H1 (cell line): ENCODE measurements around the gene JUN. TPM values are rescaled to one million over a fixed set of nuclear protein-coding genes. Genes with fewer than 3 reads are reported as not detected.

ENCODE experiments used
- CTCF ChIA-PET: fragments of 300-600 bp; sonication (Branson Sonifier 250); formaldehyde crosslinking; loops from one replicate; lab custom pipeline; 2021; ENCODE audit not compliant: partially characterized antibody; lab: Charles Lee
- POLR2A ChIA-PET: fragments of 300-600 bp; sonication (Branson Sonifier 250); formaldehyde crosslinking; loops from one replicate; lab custom pipeline; 2021; ENCODE audit warnings: inconsistent platforms; ENCODE audit not compliant: partially characterized antibody; lab: Charles Lee
- DNase-seq, 2 experiments: peaks; one replicate each; pipeline versions ENCODE4 v3.0.0 to v3.0.0-alpha.2; 2010 to 2022; ENCODE audit warnings: low spot score in 2 of 2, low read depth in 1 of 2, mixed read lengths in 1 of 2
- FAIRE-seq: peaks from 2 replicates; lab custom pipeline; 2011; peaks lifted over from hg19 to GRCh38; lab: Jason Lieb, UNC
- H2AFZ ChIP-seq: 2 replicates; pipeline ENCODE4 v1.8.1; 2012; ENCODE audit warnings: low read length, inconsistent platforms
- H2AK5ac ChIP-seq: 2 replicates; pipeline ENCODE4 v1.6.1; 2013; ENCODE audit warnings: low read depth, low read length
- H2BK120ac ChIP-seq: replicated peaks from 2 replicates; pipeline ENCODE3; 2013; ENCODE audit warnings: low read depth, low read length, inconsistent platforms
- H2BK12ac ChIP-seq: 2 replicates; pipeline ENCODE4 v1.6.1; 2013; ENCODE audit warnings: low read depth, low read length
- H2BK15ac ChIP-seq: 2 replicates; pipeline ENCODE4 v1.6.1; 2013; ENCODE audit warnings: low read length
- H2BK20ac ChIP-seq: 2 replicates; pipeline ENCODE4 v1.6.1; 2013; ENCODE audit warnings: low read length
- H2BK5ac ChIP-seq: 2 replicates; pipeline ENCODE4 v1.6.1; 2013; ENCODE audit warnings: low read depth, low read length
- H3K14ac ChIP-seq: 2 replicates; pipeline ENCODE4 v1.6.1; 2013; ENCODE audit warnings: inconsistent platforms; ENCODE audit not compliant: insufficient read length
- H3K18ac ChIP-seq: 2 replicates; pipeline ENCODE4 v1.6.1; 2013; ENCODE audit warnings: low read length; ENCODE audit errors: extremely low read depth
- H3K23ac ChIP-seq: 2 replicates; pipeline ENCODE4 v1.6.1; 2013; ENCODE audit warnings: inconsistent platforms; ENCODE audit not compliant: insufficient read length
- H3K23me2 ChIP-seq: 2 replicates; pipeline ENCODE4 v1.6.1; 2013; ENCODE audit warnings: low read depth, low read length
- H3K27ac ChIP-seq: 2 replicates; pipeline ENCODE4 v1.6.1; 2011; ENCODE audit warnings: low read depth, low read length, inconsistent platforms
- H3K27me3 ChIP-seq, 4 experiments: replicated peaks in 1 of 4; 1 replicate in 1 of 4; 2 replicates in 3 of 4; pipeline versions ENCODE4 v1.6.1 to v1.8.1; 2011 to 2013; ENCODE audit warnings: low read length in 3 of 4, mild to moderate bottlenecking in 3 of 4, inconsistent platforms in 2 of 4, mixed read lengths in 2 of 4, moderate library complexity in 1 of 4; ENCODE audit not compliant: control insufficient read depth in 3 of 4, insufficient read depth in 3 of 4; ENCODE audit errors: extremely low read depth in 1 of 4
- H3K36me3 ChIP-seq, 4 experiments: 2 replicates each; pipeline versions ENCODE4 v1.6.1 to v1.8.1; 2011 to 2013; ENCODE audit warnings: mild to moderate bottlenecking in 4 of 4, low read length in 3 of 4, moderate library complexity in 2 of 4, control low read depth in 1 of 4, inconsistent platforms in 1 of 4; ENCODE audit not compliant: insufficient read depth in 4 of 4, control insufficient read depth in 2 of 4
- H3K4ac ChIP-seq: replicated peaks from 2 replicates; pipeline ENCODE3; 2013; ENCODE audit warnings: low read length, low read depth, mixed read lengths, inconsistent platforms; ENCODE audit not compliant: insufficient read length
- H3K4me1 ChIP-seq, 4 experiments: replicated peaks in 1 of 4; 1 replicate in 1 of 4; 2 replicates in 3 of 4; pipeline versions ENCODE4 v1.6.1 to v1.8.1; 2011 to 2013; ENCODE audit warnings: low read length in 3 of 4, inconsistent platforms in 2 of 4, mixed read lengths in 1 of 4; ENCODE audit not compliant: insufficient read depth in 4 of 4, control insufficient read depth in 3 of 4
- H3K4me2 ChIP-seq, 2 experiments: 2 replicates each; pipeline versions ENCODE4 v1.6.1 to v1.8.1; 2011 to 2013; ENCODE audit warnings: low read depth in 2 of 2, low read length in 2 of 2, control low read depth in 1 of 2, inconsistent platforms in 1 of 2, mild to moderate bottlenecking in 1 of 2; ENCODE audit not compliant: insufficient read depth in 1 of 2
- H3K4me3 ChIP-seq, 4 experiments: fragments of 200-600, 300-600 bp in 1 of 4; sonication (generic), shearing (Covaris generic), sonication (Bioruptor Twin) in 1 of 4; 2 replicates each; pipeline versions ENCODE4 v1.5.1 to v1.8.1; 2011 to 2016; ENCODE audit warnings: low read length in 4 of 4, low read depth in 3 of 4, control low read depth in 2 of 4, inconsistent platforms in 2 of 4, mild to moderate bottlenecking in 2 of 4, mixed read lengths in 1 of 4, moderate library complexity in 1 of 4; ENCODE audit not compliant: insufficient read depth in 2 of 4; ENCODE audit errors: extremely low read depth in 1 of 4
- H3K56ac ChIP-seq: replicated peaks from 2 replicates; pipeline ENCODE3; 2013; ENCODE audit warnings: low read depth, mild to moderate bottlenecking, mixed read lengths, low read length, inconsistent platforms; ENCODE audit not compliant: insufficient read length
- H3K79me1 ChIP-seq: 2 replicates; pipeline ENCODE4 v1.6.1; 2013; ENCODE audit warnings: low read depth, low read length, control low read depth
- H3K79me2 ChIP-seq, 2 experiments: 2 replicates each; pipeline versions ENCODE4 v1.6.1 to v1.8.1; 2012 to 2013; ENCODE audit warnings: low read length in 2 of 2, mild to moderate bottlenecking in 2 of 2, inconsistent platforms in 1 of 2; ENCODE audit not compliant: insufficient read depth in 2 of 2, control insufficient read depth in 1 of 2
- H3K9ac ChIP-seq, 4 experiments: replicated peaks in 1 of 4; 1 replicate in 1 of 4; 2 replicates in 3 of 4; pipeline versions ENCODE4 v1.6.1 to v1.8.1; 2011 to 2013; ENCODE audit warnings: low read depth in 3 of 4, low read length in 3 of 4, control low read depth in 2 of 4, mild to moderate bottlenecking in 2 of 4, moderate library complexity in 2 of 4, inconsistent platforms in 1 of 4; ENCODE audit errors: extremely low read depth in 1 of 4
- H3K9me3 ChIP-seq, 2 experiments: 2 replicates each; pipeline versions ENCODE4 v1.6.1 to v1.8.1; 2012 to 2013; ENCODE audit warnings: mild to moderate bottlenecking in 2 of 2, moderate library complexity in 2 of 2, control low read depth in 1 of 2, inconsistent platforms in 1 of 2, low read depth in 1 of 2, low read length in 1 of 2, mixed read lengths in 1 of 2; ENCODE audit not compliant: insufficient read depth in 2 of 2
- H4K20me1 ChIP-seq, 2 experiments: replicated peaks in 1 of 2; 2 replicates each; pipeline versions ENCODE3 to v1.8.1; 2011 to 2013; ENCODE audit warnings: inconsistent platforms in 2 of 2, low read length in 2 of 2, mild to moderate bottlenecking in 1 of 2; ENCODE audit not compliant: insufficient read depth in 2 of 2, control insufficient read depth in 1 of 2
- H4K5ac ChIP-seq: 2 replicates; pipeline ENCODE4 v1.6.1; 2013; ENCODE audit warnings: low read length, low read depth, mixed read lengths, inconsistent platforms; ENCODE audit not compliant: insufficient read length
- H4K8ac ChIP-seq: 2 replicates; pipeline ENCODE4 v1.8.0; 2013; ENCODE audit warnings: mild to moderate bottlenecking, moderate library complexity, low read length, inconsistent platforms; ENCODE audit not compliant: insufficient read depth; ENCODE audit errors: extremely low read depth
- H4K91ac ChIP-seq: replicated peaks from 2 replicates; pipeline ENCODE3; 2013; ENCODE audit warnings: low read length, mixed read lengths, inconsistent platforms; ENCODE audit not compliant: insufficient read length
- CBX5 ChIP-seq: fragments of 300-800, 300-1000 bp; sonication (generic); IDR thresholded peaks from 2 replicates; pipeline ENCODE4 v1.7.1; 2016; ENCODE audit warnings: antibody characterized with exemption, low read length, low read depth
- CREB1 ChIP-seq: IDR thresholded peaks from 2 replicates; pipeline ENCODE4 v1.6.1; 2012; ENCODE audit warnings: inconsistent platforms
- NANOG ChIP-seq: IDR thresholded peaks from 2 replicates; pipeline ENCODE4 v1.6.1; 2011; ENCODE audit warnings: low read length, low read depth, mild to moderate bottlenecking, inconsistent platforms; ENCODE audit not compliant: insufficient read depth, poor library complexity, severe bottlenecking
- POLR2A ChIP-seq, 2 experiments: IDR thresholded peaks; 1 replicate in 1 of 2; 2 replicates in 1 of 2; pipeline ENCODE4 v1.6.1; 2011; ENCODE audit warnings: low read depth in 2 of 2, low read length in 2 of 2, mild to moderate bottlenecking in 2 of 2; ENCODE audit errors: control extremely low read depth in 1 of 2
- RXRA ChIP-seq: IDR thresholded peaks from 2 replicates; pipeline ENCODE4 v1.6.1; 2011; ENCODE audit warnings: low read depth, mild to moderate bottlenecking, low read length, moderate library complexity; ENCODE audit not compliant: insufficient read depth
- SAP30 ChIP-seq: fragments of 300-600 bp; sonication (generic); IDR thresholded peaks from 2 replicates; pipeline ENCODE4 v1.7.1; 2012; ENCODE audit warnings: low read length, moderate library complexity, mild to moderate bottlenecking, inconsistent platforms; ENCODE audit not compliant: insufficient read depth, insufficient replicate concordance
- SP1 ChIP-seq: IDR thresholded peaks from 2 replicates; pipeline ENCODE4 v1.6.1; 2011; ENCODE audit warnings: low read depth, low read length
- TAF7 ChIP-seq: optimal IDR thresholded peaks from 2 replicates; pipeline ENCODE3; 2011; ENCODE audit warnings: low read depth, mild to moderate bottlenecking, inconsistent platforms, low read length, moderate library complexity, borderline replicate concordance
- TCF12 ChIP-seq: IDR thresholded peaks from 2 replicates; pipeline ENCODE4 v1.6.1; 2011; ENCODE audit warnings: low read depth, mild to moderate bottlenecking, low read length
- WGBS, 2 experiments: shearing (Covaris generic) in 1 of 2; methylation state at CpG; one replicate each; pipeline versions ENCODE4 v1.1.6 to v1.1.7; 2013 to 2015; ENCODE audit warnings: low lambda C conversion rate in 2 of 2, mixed read lengths in 2 of 2, inconsistent platforms in 1 of 2, low coverage in 1 of 2, missing lambda C conversion rate in 1 of 2; ENCODE audit not compliant: insufficient replicate concordance in 2 of 2, insufficient coverage in 1 of 2, insufficient read length in 1 of 2; ENCODE audit errors: extremely low coverage in 1 of 2, missing lambda C conversion rate in 1 of 2; 5-methylcytosine and 5-hydroxymethylcytosine counted together
- polyA plus RNA-seq, 7 experiments: library from polyadenylated mRNA; depleted of rRNA in 3 of 7; stranded (reverse) in 5 of 7; unstranded in 2 of 7; fragments of >200 nt in 5 of 7; fragments of 200-250 nt in 2 of 7; gene quantifications; 1 replicate in 5 of 7; 2 replicates in 1 of 7; 4 replicates in 1 of 7; pipeline versions ENCODE4 v1.2.1 to v1.2.3, GENCODE V29; 2011 to 2013; ENCODE audit warnings: missing spikeins in 2 of 7, mixed read lengths in 2 of 7
- total RNA-seq: library from RNA; stranded (reverse); fragmentation: NEBNext Ultra II Directional; extraction: Animal tissue kit (Norgen Biotek cat#: 25700); gene quantifications from 2 replicates; pipeline ENCODE4 v1.2.1, GENCODE V29; 2021
- TF ChIP-seq, protein P1 (sequence below): IDR thresholded peaks from 2 replicates; pipeline ENCODE4 v1.6.1; 2012; ENCODE audit warnings: inconsistent platforms

JUN gene
- total and polyA plus RNA-seq, 2 of the 8 experiments (the other 6 are each of a cell fraction or from before 2014, with no cell fraction given), result 4.4 to 10.9 TPM

DNA sequence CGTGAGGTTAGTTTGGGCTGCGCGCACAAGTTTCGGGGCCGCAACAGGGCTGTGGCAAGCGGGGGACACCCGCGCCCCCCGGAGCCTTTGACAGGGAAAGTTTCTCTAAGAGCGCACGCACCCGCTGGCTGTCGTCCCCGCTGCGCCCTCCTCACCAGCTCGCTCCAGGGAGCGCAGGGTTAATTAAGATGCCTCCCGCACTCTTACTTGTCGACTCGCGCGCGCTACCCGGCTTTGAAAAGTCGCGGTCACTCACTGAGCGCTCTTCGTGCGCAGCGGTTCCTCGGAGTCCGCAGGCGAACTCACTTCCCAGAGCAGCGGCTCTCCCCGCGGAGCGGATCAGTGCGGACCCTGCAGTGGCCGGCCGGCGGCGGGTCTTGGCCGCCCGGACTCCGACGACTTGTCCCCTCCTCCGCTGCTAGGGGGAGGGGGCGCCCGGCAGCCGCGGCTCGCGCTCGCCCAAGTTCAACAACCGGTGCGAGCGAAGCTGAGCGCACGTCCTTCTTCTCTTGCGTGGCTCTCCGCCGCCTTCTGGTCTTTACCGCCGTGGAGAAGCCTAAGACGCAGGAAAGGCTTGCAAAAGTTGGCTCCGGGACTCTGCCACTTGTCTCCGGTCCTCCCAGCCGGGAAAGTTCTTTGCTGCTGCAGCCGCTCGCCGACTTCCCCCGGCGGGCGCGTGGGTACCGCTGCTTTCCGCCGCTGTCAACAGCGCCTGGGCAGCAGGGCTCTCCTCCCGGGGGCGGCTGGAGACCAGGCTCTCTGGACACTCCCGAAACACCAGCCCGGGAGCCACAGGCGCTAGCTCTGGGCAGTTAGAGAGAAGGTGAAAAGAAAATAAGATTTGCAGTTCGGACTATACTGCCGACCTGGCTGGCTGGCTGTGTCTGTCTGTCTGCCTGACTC, 506 bp downstream of the JUN start:
- Histone ChIP-seq H2AK5ac (no peak overlapping the region), H4K5ac (no peak overlapping the region), H4K8ac (peak overlapping the region; percentile 75), H3K4me1 (peaks cover 0 to 15% (median 2%) of the 10 kb centered on the region in 4 experiments; a peak in 5 of 7 replicates), H2BK120ac (no peak overlapping the region), H3K4ac (peak overlapping the region; percentile 69), H3K79me2 (peaks cover 0 to 8% of the 10 kb centered on the region in 2 experiments; a peak in 1 of 4 replicates), H3K14ac (no peak overlapping the region), H4K91ac (no peak overlapping the region), H3K4me2 (peak overlapping the region; percentile 94 to 97), H3K18ac (peak overlapping the region; percentile 48; the same call in 1 of the 2 replicates), H2BK20ac (no peak overlapping the region), H2BK15ac (no peak overlapping the region), H3K79me1 (no peaks in the 10 kb centered on the region; the same call in 1 of the 2 replicates), H3K27me3 (peaks cover 7 to 37% (median 22%) of the 10 kb centered on the region in 4 experiments; a peak in 6 of 7 replicates), H3K4me3 (peak overlapping the region; percentile 54 to 75 (median 66)), H3K23me2 (peaks cover 33% of the 10 kb centered on the region), H3K27ac (peak overlapping the region; percentile 2; the same call in 1 of the 2 replicates), H3K56ac (no peak overlapping the region), H3K36me3 (no peaks in the 10 kb centered on the region), H2AFZ (no peak overlapping the region), H4K20me1 (peaks cover 0 to 12% of the 10 kb centered on the region in 2 experiments), H2BK5ac (no peak overlapping the region), H3K23ac (no peak overlapping the region), H3K9me3 (no peaks in the 10 kb centered on the region), H3K9ac (peak overlapping the region; percentile 62 to 85 (median 71)), H2BK12ac (peak overlapping the region; percentile 90; the same call in 1 of the 2 replicates)
- DNase-seq, result peak in 1 of 2 experiments; percentile 70
- 1% methylated on average over 74 of the region's 86 CpGs; no CpG with 5 or more reads in 1 of the 2 experiments for WGBS, 2 experiments
- FAIRE-seq, result no peak
- POLR2A ChIA-PET, result interaction anchor here (0.6 to 2.0 kb wide), 16 partner anchors 10 to 883 kb away, joined by 3 to 9 read pairs (median 4); partner anchors contain the start of gene FGGY
- CTCF ChIA-PET, result interaction anchor here (1.4 kb wide), 1 partner anchor 31 kb away, joined by 4 read pairs; no protein-coding TSS in a partner anchor
- TF ChIP-seq RXRA (no peak), CREB1 (no peak), SAP30 (peak; percentile 68), TAF7 (peak; percentile 37), SP1 (no peak), NANOG (no peak), TCF12 (no peak), POLR2A (IDR thresholded peaks at IDR 0.05; ENCODE audit: control extremely low read depth in 1 of 2, low read depth in 2 of 2, low read length in 2 of 2) (peak in 1 of 2 experiments; percentile 21; a peak in 1 of 3 replicates), CBX5 (no peak)
- TF ChIP-seq, protein P1, sequence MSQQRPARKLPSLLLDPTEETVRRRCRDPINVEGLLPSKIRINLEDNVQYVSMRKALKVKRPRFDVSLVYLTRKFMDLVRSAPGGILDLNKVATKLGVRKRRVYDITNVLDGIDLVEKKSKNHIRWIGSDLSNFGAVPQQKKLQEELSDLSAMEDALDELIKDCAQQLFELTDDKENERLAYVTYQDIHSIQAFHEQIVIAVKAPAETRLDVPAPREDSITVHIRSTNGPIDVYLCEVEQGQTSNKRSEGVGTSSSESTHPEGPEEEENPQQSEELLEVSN, result no peak; the same call in 1 of the 2 replicates
